ENCODE data around the gene INPP5B. TPM values are rescaled to one million over a fixed set of nuclear protein-coding genes. Genes with fewer than 3 reads are reported as not detected.

Gene INPP5B
- total RNA-seq, 1 experiment from 2014 or later = 26.8 TPM

GRCh38 chr1:37821481-37821880, 125.4 kb downstream of the INPP5B start (continued):
- TF ChIP-seq ATF6 (CRISPR knock-in tag; IDR thresholded peaks at IDR 0.05) (no peak), ZSCAN18 (CRISPR knock-in tag; IDR thresholded peaks at IDR 0.05) (no peak), AFF4 (CRISPR knock-in tag; IDR thresholded peaks at IDR 0.05; ENCODE audit: borderline replicate concordance) (no peak), JAZF1 (CRISPR knock-in tag; IDR thresholded peaks at IDR 0.05) (no peak), PRDM15 (CRISPR knock-in tag; IDR thresholded peaks at IDR 0.05) (no peak), NR3C1 (CRISPR knock-in tag; conservative IDR thresholded peaks at IDR 0.05; ENCODE audit: low read depth) (no peak), ZNF121 (CRISPR knock-in tag; IDR thresholded peaks at IDR 0.05) (no peak)

GRCh38 chr1:37817481-37817880, 129.4 kb downstream of the INPP5B start:
- H3K4me1 Mint-ChIP-seq = no peaks in the 10 kb centered on the region
- no peaks in the 10 kb centered on the region for H3K27me3 Mint-ChIP-seq (ENCODE audit: low read depth)
- TF ChIP-seq ZNF138 (CRISPR knock-in tag; conservative IDR thresholded peaks at IDR 0.05) (no peak), CDX4 (CRISPR knock-in tag; IDR thresholded peaks at IDR 0.05; ENCODE audit: borderline replicate concordance) (no peak), ZNF219 (CRISPR knock-in tag; IDR thresholded peaks at IDR 0.05; ENCODE audit: borderline replicate concordance) (no peak), EMX1 (CRISPR knock-in tag; IDR thresholded peaks at IDR 0.05) (no peak), GABPB1 (CRISPR knock-in tag; IDR thresholded peaks at IDR 0.05) (no peak), NFATC4 (CRISPR knock-in tag; IDR thresholded peaks at IDR 0.05) (no peak), PREB (CRISPR knock-in tag; IDR thresholded peaks at IDR 0.05; ENCODE audit: borderline replicate concordance) (no peak), AR (CRISPR knock-in tag; IDR thresholded peaks at IDR 0.05) (no peak), IRF2 (CRISPR knock-in tag; IDR thresholded peaks at IDR 0.05; ENCODE audit: borderline replicate concordance, low read depth) (no peak), ZBTB43 (CRISPR knock-in tag; IDR thresholded peaks at IDR 0.05) (no peak)
- H3K27ac Mint-ChIP-seq = no peak overlapping the region
- POLR2A ChIA-PET = no interaction called here
- peak; percentile 25 for DNase-seq (ENCODE audit: low spot score)
- CTCF ChIA-PET = interaction anchor here (1.6 to 3.3 kb wide), 2 partner anchors 9 to 42 kb away, joined by 4 to 11 read pairs; partner anchors contain the start of gene MTF1
- H3K9me3 Mint-ChIP-seq = no peaks in the 10 kb centered on the region
- H3K4me3 Mint-ChIP-seq = no peak overlapping the region
- peaks cover 17% of the 10 kb centered on the region for H3K36me3 Mint-ChIP-seq
- ATAC-seq = peak; percentile 97
